Right atrium auricular region (tissue), 2 donors: Measurements from ENCODE around the gene KEL. TPM values are rescaled to one million over a fixed set of nuclear protein-coding genes. Genes with fewer than 3 reads are reported as not detected.

Experiments used
- DNase-seq: peaks from one replicate; pipeline ENCODE4 v3.0.0-alpha.2; 2019; ENCODE audit warnings: low spot score
- H3K27ac ChIP-seq, 2 donors: fragments of 200-600 bp; sonication (generic); 1 replicate in 1 of 2; 2 replicates in 1 of 2; pipeline ENCODE4 v1.5.1; 2016 to 2019
- H3K27me3 ChIP-seq, 2 donors: fragments of 200-600 bp; sonication (generic); one replicate each; pipeline versions ENCODE4 v1.5.1 to v1.6.0; 2017 to 2019
- H3K36me3 ChIP-seq: fragments of 200-600 bp; sonication (generic); one replicate; pipeline ENCODE4 v1.5.1; 2016
- H3K4me1 ChIP-seq, 2 donors: fragments of 200-600 bp; sonication (generic); one replicate each; pipeline versions ENCODE4 v1.5.1 to v1.6.0; 2017 to 2019
- H3K4me3 ChIP-seq, 2 donors: fragments of 200-600 bp; sonication (generic); 1 replicate in 1 of 2; 2 replicates in 1 of 2; pipeline ENCODE4 v1.5.1; 2017 to 2019; ENCODE audit warnings: mild to moderate bottlenecking in 1 of 2, moderate library complexity in 1 of 2
- H3K9me3 ChIP-seq, 2 donors: fragments of 200-600 bp; sonication (generic); one replicate each; pipeline ENCODE4 v1.5.1; 2019
- total RNA-seq, 2 donors: library from RNA; depleted of rRNA; stranded (reverse); fragments of >200 nt; gene quantifications; one replicate each; pipeline ENCODE4 v1.1.0, GENCODE V29; 2016
- TF ChIP-seq, protein P1 (sequence below), 2 donors: fragments of 200-600 bp; sonication (generic); IDR thresholded peaks; one replicate each; pipeline ENCODE4 v1.5.1; 2019; ENCODE audit warnings: antibody characterized with exemption in 2 of 2

KEL gene
- total RNA-seq, 2 donors from 2014 or later = 0.12 TPM; not detected in 1

- H3K27ac ChIP-seq = no peak overlapping the region
Observed at GRCh38 chr7:142933092-142933475, 29.1 kb downstream of the KEL start.

DNA sequence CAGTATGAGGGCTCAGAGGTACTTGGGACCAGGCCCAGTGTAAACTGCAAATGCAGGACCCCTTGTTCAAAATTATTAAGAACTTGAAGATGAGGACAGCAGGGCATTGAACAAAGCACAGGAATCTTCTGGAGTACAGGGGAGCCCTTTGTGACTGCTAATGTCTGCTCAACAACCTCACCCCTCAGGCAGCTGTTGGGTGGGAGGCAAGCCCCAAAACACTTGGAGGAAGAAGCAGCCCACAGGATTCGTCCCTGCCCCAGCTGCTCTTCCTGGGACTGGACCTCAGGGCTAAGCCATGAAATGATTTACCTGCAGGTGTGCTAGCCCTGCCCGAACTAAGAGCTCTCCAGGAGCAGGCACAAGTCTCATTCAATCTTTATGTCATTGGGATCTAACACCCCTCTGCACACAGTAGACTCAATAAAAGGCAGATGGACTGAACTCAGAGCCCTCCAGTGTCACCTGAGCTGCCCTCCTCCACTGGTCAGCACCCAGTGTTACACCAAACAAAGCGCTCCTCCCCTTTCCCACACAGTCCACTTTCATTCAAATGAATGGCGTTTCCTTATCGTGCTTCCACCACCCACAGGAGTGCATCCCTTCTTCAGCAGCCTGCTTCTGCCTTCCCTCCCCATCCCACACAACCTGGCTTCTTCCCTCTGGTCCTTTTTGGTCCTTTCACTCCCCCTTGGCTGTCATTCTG is 29.6 kb downstream of the KEL start:
- TF ChIP-seq, protein P1, sequence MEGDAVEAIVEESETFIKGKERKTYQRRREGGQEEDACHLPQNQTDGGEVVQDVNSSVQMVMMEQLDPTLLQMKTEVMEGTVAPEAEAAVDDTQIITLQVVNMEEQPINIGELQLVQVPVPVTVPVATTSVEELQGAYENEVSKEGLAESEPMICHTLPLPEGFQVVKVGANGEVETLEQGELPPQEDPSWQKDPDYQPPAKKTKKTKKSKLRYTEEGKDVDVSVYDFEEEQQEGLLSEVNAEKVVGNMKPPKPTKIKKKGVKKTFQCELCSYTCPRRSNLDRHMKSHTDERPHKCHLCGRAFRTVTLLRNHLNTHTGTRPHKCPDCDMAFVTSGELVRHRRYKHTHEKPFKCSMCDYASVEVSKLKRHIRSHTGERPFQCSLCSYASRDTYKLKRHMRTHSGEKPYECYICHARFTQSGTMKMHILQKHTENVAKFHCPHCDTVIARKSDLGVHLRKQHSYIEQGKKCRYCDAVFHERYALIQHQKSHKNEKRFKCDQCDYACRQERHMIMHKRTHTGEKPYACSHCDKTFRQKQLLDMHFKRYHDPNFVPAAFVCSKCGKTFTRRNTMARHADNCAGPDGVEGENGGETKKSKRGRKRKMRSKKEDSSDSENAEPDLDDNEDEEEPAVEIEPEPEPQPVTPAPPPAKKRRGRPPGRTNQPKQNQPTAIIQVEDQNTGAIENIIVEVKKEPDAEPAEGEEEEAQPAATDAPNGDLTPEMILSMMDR (IDR thresholded peaks at IDR 0.05) = no peak
- Histone ChIP-seq H3K4me3 (no peak overlapping the region), H3K36me3 (no peaks in the 10 kb centered on the region), H3K9me3 (no peaks in the 10 kb centered on the region), H3K27ac (no peak overlapping the region), H3K27me3 (no peaks in the 10 kb centered on the region), H3K4me1 (no peaks in the 10 kb centered on the region)
- no peak for DNase-seq

More at GRCh38 chr7:142933092-142933475, 29.1 kb downstream of the KEL start:
- Histone ChIP-seq H3K4me1 (no peaks in the 10 kb centered on the region), H3K27me3 (no peaks in the 10 kb centered on the region), H3K9me3 (no peaks in the 10 kb centered on the region), H3K36me3 (no peaks in the 10 kb centered on the region), H3K4me3 (no peak overlapping the region)
- DNase-seq = no peak
- TF ChIP-seq, protein P1 (IDR thresholded peaks at IDR 0.05) = no peak

- Histone ChIP-seq H3K36me3 (no peaks in the 10 kb centered on the region), H3K4me3 (no peak overlapping the region), H3K27ac (no peak overlapping the region), H3K9me3 (no peaks in the 10 kb centered on the region), H3K4me1 (no peaks in the 10 kb centered on the region), H3K27me3 (no peaks in the 10 kb centered on the region)
- TF ChIP-seq, protein P1 (IDR thresholded peaks at IDR 0.05) = no peak
- no peak for DNase-seq
Observed at GRCh38 chr7:142930126-142930730, 31.9 kb downstream of the KEL start.

- Histone ChIP-seq H3K36me3 (no peaks in the 10 kb centered on the region), H3K4me3 (no peak overlapping the region), H3K4me1 (no peaks in the 10 kb centered on the region), H3K27ac (no peak overlapping the region), H3K9me3 (no peaks in the 10 kb centered on the region), H3K27me3 (no peaks in the 10 kb centered on the region)
- TF ChIP-seq, protein P1 (IDR thresholded peaks at IDR 0.05) = no peak
- no peak for DNase-seq
Observed at GRCh38 chr7:142927949-142928348, 34.2 kb downstream of the KEL start.

DNA sequence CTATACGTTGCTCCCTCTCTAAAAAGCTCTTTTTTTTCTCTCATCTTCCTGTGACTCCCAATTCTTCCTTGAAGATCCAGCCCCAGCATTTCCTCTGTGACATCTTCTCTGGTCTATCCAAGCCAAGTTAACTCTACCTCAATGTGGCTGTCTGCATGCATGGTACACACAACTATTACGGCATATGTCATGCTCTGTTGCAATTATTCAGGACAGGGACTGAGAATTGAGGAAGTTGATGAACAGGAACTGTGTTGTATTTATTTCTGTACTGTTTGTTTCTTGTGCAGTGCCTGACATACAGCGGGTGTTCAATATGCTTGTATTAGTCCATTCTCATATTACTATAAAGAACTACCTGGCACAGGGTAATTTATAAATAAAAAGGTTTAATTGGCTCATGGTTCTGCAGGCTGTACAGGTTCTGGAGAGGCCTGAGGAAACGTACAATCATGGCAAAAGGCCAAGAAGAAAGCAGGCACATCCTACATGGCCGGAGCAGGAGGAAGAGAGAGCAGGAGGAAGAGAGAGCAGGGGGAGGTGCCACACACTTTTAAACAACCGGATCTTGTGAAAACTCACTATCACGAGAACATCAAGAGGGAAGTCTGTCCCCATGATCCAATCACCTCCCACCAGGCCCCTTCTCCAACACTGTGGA is 34.9 kb downstream of the KEL start:
- TF ChIP-seq, protein P1 (IDR thresholded peaks at IDR 0.05) = no peak
- Histone ChIP-seq H3K4me1 (no peaks in the 10 kb centered on the region), H3K27ac (no peak overlapping the region), H3K27me3 (no peaks in the 10 kb centered on the region), H3K9me3 (no peaks in the 10 kb centered on the region), H3K36me3 (no peaks in the 10 kb centered on the region), H3K4me3 (no peak overlapping the region)
- peak; percentile 58 for DNase-seq
